ENCODE measurements around the gene HNF1B. TPM values are rescaled to one million over a fixed set of nuclear protein-coding genes. Genes with fewer than 3 reads are reported as not detected.

The HNF1B gene
- total RNA-seq, 1 experiment from 2014 or later, result 11.4 TPM

GRCh38 chr17:37718324-37719048, 26.4 kb downstream of the HNF1B start:
- no peak for DNase-seq (ENCODE audit: low read depth)

GRCh38 chr17:37717627-37718323, 27.1 kb downstream of the HNF1B start:
- no peak for DNase-seq (ENCODE audit: low read depth)
- in situ Hi-C loops (cut with HindIII; ENCODE audit: low pct_unique_long_range_greater_than_20kb, low sequenced_read_pairs), result no loop called here

More at GRCh38 chr17:37718324-37719048, 26.4 kb downstream of the HNF1B start:
- in situ Hi-C loops (cut with HindIII; ENCODE audit: low pct_unique_long_range_greater_than_20kb, low sequenced_read_pairs), result no loop called here

GRCh38 chr17:37714897-37715296, 30.0 kb downstream of the HNF1B start:
- peak; percentile 79 for DNase-seq (ENCODE audit: low read depth)
- in situ Hi-C loops (cut with HindIII; ENCODE audit: low pct_unique_long_range_greater_than_20kb, low sequenced_read_pairs), result no loop called here

- no peak for DNase-seq (ENCODE audit: low read depth)
- in situ Hi-C loops (cut with HindIII; ENCODE audit: low pct_unique_long_range_greater_than_20kb, low sequenced_read_pairs), result no loop called here
These were observed 31.2 kb downstream of the HNF1B start for GRCh38 chr17:37713624-37714023.

- DNase-seq (ENCODE audit: low read depth), result peak; percentile 57
These were observed 31.8 kb downstream of the HNF1B start for GRCh38 chr17:37713028-37713431.

GRCh38 chr17:37711113-37711512, 33.7 kb downstream of the HNF1B start:
- in situ Hi-C loops (cut with HindIII; ENCODE audit: low pct_unique_long_range_greater_than_20kb, low sequenced_read_pairs), result no loop called here
- no peak for DNase-seq (ENCODE audit: low read depth)

More at GRCh38 chr17:37713028-37713431, 31.8 kb downstream of the HNF1B start:
- in situ Hi-C loops (cut with HindIII; ENCODE audit: low pct_unique_long_range_greater_than_20kb, low sequenced_read_pairs), result no loop called here

GRCh38 chr17:37710344-37710886, 34.4 kb downstream of the HNF1B start:
- DNase-seq (ENCODE audit: low read depth), result peak; percentile 80
- in situ Hi-C loops (cut with HindIII; ENCODE audit: low pct_unique_long_range_greater_than_20kb, low sequenced_read_pairs), result no loop called here

- DNase-seq (ENCODE audit: low read depth), result peak; percentile 86
- in situ Hi-C loops (cut with HindIII; ENCODE audit: low pct_unique_long_range_greater_than_20kb, low sequenced_read_pairs), result no loop called here
These were observed 36.1 kb downstream of the HNF1B start for GRCh38 chr17:37708616-37709212.

GRCh38 chr17:37708008-37708615, 36.7 kb downstream of the HNF1B start:
- peak; percentile 80 for DNase-seq (ENCODE audit: low read depth)
- in situ Hi-C loops (cut with HindIII; ENCODE audit: low pct_unique_long_range_greater_than_20kb, low sequenced_read_pairs), result no loop called here

- in situ Hi-C loops (cut with HindIII; ENCODE audit: low pct_unique_long_range_greater_than_20kb, low sequenced_read_pairs), result no loop called here
- DNase-seq (ENCODE audit: low read depth), result no peak
These were observed 38.4 kb downstream of the HNF1B start for GRCh38 chr17:37706446-37706845.

GRCh38 chr17:37702598-37702997, 42.3 kb downstream of the HNF1B start:
- peak; percentile 70 for DNase-seq (ENCODE audit: low read depth)
- in situ Hi-C loops (cut with HindIII; ENCODE audit: low pct_unique_long_range_greater_than_20kb, low sequenced_read_pairs), result no loop called here

GRCh38 chr17:37701496-37701898, 43.4 kb downstream of the HNF1B start:
- in situ Hi-C loops (cut with HindIII; ENCODE audit: low pct_unique_long_range_greater_than_20kb, low sequenced_read_pairs), result no loop called here
- DNase-seq (ENCODE audit: low read depth), result no peak

- in situ Hi-C loops (cut with HindIII; ENCODE audit: low pct_unique_long_range_greater_than_20kb, low sequenced_read_pairs), result no loop called here
- no peak for DNase-seq (ENCODE audit: low read depth)
These were observed 44.0 kb downstream of the HNF1B start for GRCh38 chr17:37700881-37701280.

GRCh38 chr17:37699285-37699973, 45.4 kb downstream of the HNF1B start:
- in situ Hi-C loops (cut with HindIII; ENCODE audit: low pct_unique_long_range_greater_than_20kb, low sequenced_read_pairs), result no loop called here
- no peak for DNase-seq (ENCODE audit: low read depth)

- DNase-seq (ENCODE audit: low read depth), result no peak
- in situ Hi-C loops (cut with HindIII; ENCODE audit: low pct_unique_long_range_greater_than_20kb, low sequenced_read_pairs), result no loop called here
These were observed 46.0 kb downstream of the HNF1B start for GRCh38 chr17:37698911-37699255.

GRCh38 chr17:37698132-37698910, 46.5 kb downstream of the HNF1B start:
- in situ Hi-C loops (cut with HindIII; ENCODE audit: low pct_unique_long_range_greater_than_20kb, low sequenced_read_pairs), result no loop called here
- peak; percentile 78 for DNase-seq (ENCODE audit: low read depth)

GRCh38 chr17:37697381-37697780, 47.5 kb downstream of the HNF1B start:
- in situ Hi-C loops (cut with HindIII; ENCODE audit: low pct_unique_long_range_greater_than_20kb, low sequenced_read_pairs), result no loop called here
- peak; percentile 78 for DNase-seq (ENCODE audit: low read depth)
